Aorta (tissue), 5 donors: Measurements from ENCODE around the gene SULT6B1. TPM values are rescaled to one million over a fixed set of nuclear protein-coding genes. Genes with fewer than 3 reads are reported as not detected.

Experiments
- ATAC-seq: fragments of 200-7000 bp; cut with Tn5 transposase; one replicate; pipeline ENCODE4 v1.9.1; 2022; ENCODE audit warnings: moderate library complexity; ENCODE audit not compliant: low FRiP score
- DNase-seq, 2 donors: peaks; one replicate each; pipeline ENCODE4 v3.0.0-alpha.2; 2020
- H3K27ac ChIP-seq, 2 donors: one replicate each; pipeline ENCODE4 v1.5.1; 2013; ENCODE audit warnings: low read length in 2 of 2, mild to moderate bottlenecking in 2 of 2, moderate library complexity in 2 of 2, control low read depth in 1 of 2, inconsistent platforms in 1 of 2, low read depth in 1 of 2
- H3K27me3 ChIP-seq, 2 donors: one replicate each; pipeline ENCODE4 v1.6.1; 2013; ENCODE audit warnings: control low read depth in 1 of 2, low read length in 1 of 2, mild to moderate bottlenecking in 1 of 2, moderate library complexity in 1 of 2; ENCODE audit not compliant: insufficient read depth in 2 of 2, control insufficient read depth in 1 of 2
- H3K36me3 ChIP-seq, 2 donors: one replicate each; pipeline ENCODE4 v1.6.1; 2013; ENCODE audit warnings: control low read depth in 1 of 2, low read length in 1 of 2, mild to moderate bottlenecking in 1 of 2; ENCODE audit not compliant: insufficient read depth in 2 of 2, control insufficient read depth in 1 of 2
- H3K4me1 ChIP-seq, 2 donors: one replicate each; pipeline ENCODE4 v1.6.1; 2013; ENCODE audit warnings: low read length in 2 of 2, control low read depth in 1 of 2, mild to moderate bottlenecking in 1 of 2, moderate library complexity in 1 of 2; ENCODE audit not compliant: insufficient read depth in 2 of 2, control insufficient read depth in 1 of 2
- H3K4me3 ChIP-seq, 2 donors: one replicate each; pipeline ENCODE4 v1.5.1; 2013; ENCODE audit warnings: low read length in 2 of 2, control low read depth in 1 of 2, mild to moderate bottlenecking in 1 of 2
- H3K9me3 ChIP-seq: one replicate; pipeline ENCODE4 v1.6.1; 2013; ENCODE audit warnings: mild to moderate bottlenecking, low read length; ENCODE audit not compliant: control insufficient read depth
- WGBS, 2 donors: extraction: QIAGEN DNeasy Blood & Tissue Kit; methylation state at CpG; one replicate each; pipeline ENCODE4 v1.1.7; 2013; 5-methylcytosine and 5-hydroxymethylcytosine counted together
- intact Hi-C, 2 donors: fragments of 100-400 bp; cut with DNase I; formaldehyde crosslinking; loops; one replicate each; pipeline versions ENCODE4 v1.14.2 to v1.15.0; 2022
- polyA plus RNA-seq, 2 donors: library from polyadenylated mRNA; stranded (reverse); fragments of 200-250 nt; gene quantifications; one replicate each; pipeline ENCODE4 v1.2.3, GENCODE V29; 2013
- total RNA-seq, 2 donors: library from RNA; stranded (reverse); fragmentation: NEBNext Ultra II Directional; extraction: Animal tissue kit (Norgen Biotek cat#: 25700); gene quantifications; one replicate each; pipeline ENCODE4 v1.2.1, GENCODE V29; 2021
- donor health status: healthy with polysubstance abuse.
- donor health status: Bipolar disorder and iron deficiency.
- donor health status: DM: no; HTN: no; CAD: no.
- donor health status: DM: no; HTN: no; CAD: no.
- donor health status: DM: yes; HTN: yes; CAD: no.

The SULT6B1 gene
- total and polyA plus RNA-seq, 4 donors = not detected

DNA sequence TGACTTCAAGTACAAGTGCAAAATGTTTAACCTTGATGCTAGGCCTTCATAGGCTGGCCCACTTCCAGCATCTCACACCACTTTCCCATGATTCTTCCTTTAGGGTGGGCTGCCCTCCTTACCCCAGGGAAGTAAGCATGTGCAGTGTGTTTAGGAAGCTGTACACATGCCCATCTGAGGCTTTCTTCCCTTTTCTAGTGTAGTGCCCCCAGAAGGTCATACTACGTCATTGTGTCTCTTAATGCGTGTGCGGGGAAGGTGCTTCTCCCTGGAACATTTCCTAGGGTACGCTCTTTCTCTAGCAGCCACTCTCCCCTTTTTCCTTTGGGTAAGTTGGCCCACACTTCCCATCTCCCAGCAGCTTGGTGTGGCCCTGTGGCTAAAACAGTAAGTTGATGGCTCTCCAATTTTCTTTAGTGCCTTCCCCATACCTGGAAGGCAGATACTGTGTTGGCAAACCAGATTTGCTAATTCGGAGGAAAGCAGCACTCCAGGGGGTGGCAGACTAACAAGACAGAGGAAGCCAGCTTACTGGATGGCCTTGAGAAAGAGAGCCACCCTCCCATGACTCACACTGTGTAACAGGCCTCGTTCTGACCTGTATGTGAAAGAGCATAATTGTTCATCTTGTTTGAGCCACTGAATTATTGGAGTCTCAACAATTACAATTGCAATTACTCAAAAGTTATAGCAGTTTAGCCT is 1.1 kb upstream of the SULT6B1 start:
- no peaks in the 10 kb centered on the region for H3K9me3 ChIP-seq
- WGBS, 2 donors = 78 to 79% methylated on average over 6 of the region's 6 CpGs
- H3K27ac ChIP-seq = no peak overlapping the region
- intact Hi-C loops = no loop called here
- no peaks in the 10 kb centered on the region for H3K36me3 ChIP-seq
- DNase-seq (no peak), ATAC-seq (no peak)
- H3K4me3 ChIP-seq = no peak overlapping the region
- H3K27me3 ChIP-seq = no peaks in the 10 kb centered on the region
- no peaks in the 10 kb centered on the region for H3K4me1 ChIP-seq

DNA sequence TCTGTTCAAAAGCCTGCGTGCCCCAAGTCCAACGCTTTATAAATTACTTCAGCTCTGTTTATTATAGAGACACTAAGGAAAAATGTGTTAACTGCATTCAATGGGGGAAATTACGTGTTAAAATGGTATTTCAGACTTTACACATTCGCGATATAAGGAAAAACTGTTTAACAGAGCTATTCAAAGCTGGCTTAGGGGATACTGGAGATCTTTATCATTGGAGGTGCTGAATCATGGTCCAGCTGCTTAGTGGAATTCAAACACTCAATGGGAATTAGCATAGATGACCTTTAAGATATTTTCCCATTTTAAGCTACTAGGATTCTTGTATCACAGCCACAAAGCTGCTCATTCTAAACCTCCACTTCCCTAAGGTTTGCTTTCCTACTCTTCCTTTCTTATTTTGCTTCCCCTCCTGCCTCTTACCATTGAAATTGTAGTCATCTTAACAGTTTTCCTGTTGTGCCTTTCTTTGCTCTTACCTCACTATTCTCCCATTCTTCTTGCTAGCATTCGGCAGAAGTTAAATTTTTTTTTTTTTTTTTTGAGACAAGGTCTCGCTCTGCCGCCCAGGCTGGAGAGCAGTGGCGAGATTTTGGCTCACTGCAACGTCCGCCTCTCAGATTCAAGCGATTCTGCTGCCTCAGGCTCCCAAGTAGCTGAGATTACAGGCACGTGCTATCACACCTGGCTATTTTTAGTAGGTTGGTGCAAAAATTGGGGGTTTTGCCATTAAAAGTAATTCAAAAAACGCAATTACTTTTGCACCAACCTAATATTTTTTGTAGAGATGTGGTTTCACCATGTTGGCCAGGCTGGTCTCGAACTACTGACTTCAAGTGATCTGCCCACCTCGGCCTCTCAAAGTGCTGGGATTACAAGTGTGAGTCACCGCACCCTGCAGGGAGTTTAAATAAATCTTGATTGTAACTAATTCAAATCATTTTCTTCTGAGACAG is 6.5 kb downstream of the SULT6B1 start:
- 67 to 72% methylated on average over 17 of the region's 17 CpGs for WGBS, 2 donors
- H3K27me3 ChIP-seq = no peaks in the 10 kb centered on the region
- DNase-seq = no peak
- H3K36me3 ChIP-seq = no peaks in the 10 kb centered on the region
- H3K4me1 ChIP-seq = no peaks in the 10 kb centered on the region
- ATAC-seq = no peak
- H3K4me3 ChIP-seq = no peak overlapping the region
- H3K27ac ChIP-seq = no peak overlapping the region
- H3K9me3 ChIP-seq = no peaks in the 10 kb centered on the region
- intact Hi-C loops = no loop called here

DNA sequence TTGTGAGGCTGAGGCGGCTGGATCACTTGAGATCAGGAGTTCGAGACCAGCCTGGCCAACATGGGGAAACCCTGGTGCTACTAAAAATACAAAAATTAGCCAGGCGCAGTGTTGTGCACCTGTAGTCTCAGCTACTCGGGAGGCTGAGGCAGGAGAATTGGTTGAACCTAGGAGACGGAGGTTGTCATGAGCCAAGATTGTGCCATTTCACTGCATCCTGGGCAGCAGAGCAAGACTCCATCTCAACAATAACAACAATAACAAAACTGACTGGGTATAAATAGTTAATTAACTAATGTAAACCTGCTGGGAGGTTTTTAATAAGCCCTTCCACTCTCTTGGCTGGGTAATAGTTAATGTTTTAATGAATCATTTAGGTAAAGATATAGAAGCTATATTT is 7.8 kb downstream of the SULT6B1 start:
- 86 to 95% methylated on average over 5 of the region's 5 CpGs for WGBS, 2 donors
- Histone ChIP-seq H3K4me1 (no peaks in the 10 kb centered on the region), H3K36me3 (no peaks in the 10 kb centered on the region), H3K4me3 (no peak overlapping the region), H3K27me3 (no peaks in the 10 kb centered on the region), H3K9me3 (no peaks in the 10 kb centered on the region), H3K27ac (no peak overlapping the region)
- no peak for ATAC-seq
- no peak for DNase-seq
- intact Hi-C loops = no loop called here

DNA sequence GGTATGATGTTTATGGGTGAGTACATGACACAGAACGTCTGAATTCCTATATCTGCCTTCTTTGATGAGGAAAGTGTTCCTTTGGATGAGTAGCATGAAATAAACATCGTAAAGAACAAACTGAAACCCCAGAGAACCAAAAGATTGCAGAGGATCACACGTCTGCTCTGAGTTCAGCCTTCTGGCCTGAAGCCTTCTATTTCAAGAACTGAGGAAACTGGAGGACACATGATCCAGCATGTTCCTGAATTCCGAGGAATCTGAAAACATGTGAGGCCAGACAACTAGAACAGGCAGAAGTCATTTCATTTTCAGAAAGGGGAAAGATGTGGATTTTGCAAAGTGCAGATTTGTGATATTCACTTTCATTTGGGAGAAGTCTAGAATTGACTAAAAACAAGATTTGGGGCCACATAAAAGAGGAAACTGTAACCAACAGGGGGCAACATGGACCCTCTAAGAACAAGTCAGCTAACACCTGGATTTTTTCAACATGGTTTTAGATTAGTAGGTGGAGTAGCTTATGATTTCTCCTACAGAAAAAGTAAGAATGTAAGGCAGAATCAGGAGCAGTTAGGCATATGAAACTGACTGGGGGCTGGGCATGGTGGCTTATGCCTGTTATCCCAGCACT is 8.3 kb downstream of the SULT6B1 start:
- Histone ChIP-seq H3K4me3 (no peak overlapping the region), H3K4me1 (no peaks in the 10 kb centered on the region), H3K36me3 (no peaks in the 10 kb centered on the region), H3K27ac (no peak overlapping the region), H3K27me3 (no peaks in the 10 kb centered on the region), H3K9me3 (no peaks in the 10 kb centered on the region)
- ATAC-seq (no peak), DNase-seq (no peak)
- 53% methylated on average over 4 of the region's 4 CpGs for WGBS, 2 donors
- intact Hi-C loops = no loop called here

DNA sequence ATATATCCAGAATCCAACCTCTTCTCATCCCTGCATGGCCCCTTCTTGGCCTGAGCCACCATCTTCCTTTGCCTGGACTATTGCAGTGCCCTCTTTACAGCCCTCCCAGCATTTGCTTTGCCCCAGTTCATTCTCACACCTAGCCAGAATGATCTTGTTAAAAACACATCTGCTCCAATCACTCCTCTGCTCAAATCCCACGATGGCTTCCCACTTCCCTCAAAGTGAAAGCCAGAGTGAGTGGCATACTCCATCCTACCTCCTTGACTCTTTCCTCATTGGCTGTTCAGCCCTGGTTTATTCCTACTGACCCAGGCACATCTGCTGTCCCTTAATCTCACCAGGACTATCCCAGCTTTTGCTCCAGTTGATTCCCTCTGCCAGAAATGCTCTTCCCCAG is 14.7 kb downstream of the SULT6B1 start:
- no peak for DNase-seq
- 78 to 82% methylated on average over 1 of the region's 1 CpG for WGBS, 2 donors
- Histone ChIP-seq H3K4me1 (no peaks in the 10 kb centered on the region), H3K4me3 (no peak overlapping the region), H3K9me3 (no peaks in the 10 kb centered on the region), H3K27ac (no peak overlapping the region), H3K36me3 (no peaks in the 10 kb centered on the region), H3K27me3 (no peaks in the 10 kb centered on the region)
- intact Hi-C loops = loop anchor here in 1 of 2 donors (10.0 kb wide), 1 partner anchor 711 kb away; no protein-coding TSS in a partner anchor
- no peak for ATAC-seq

DNA sequence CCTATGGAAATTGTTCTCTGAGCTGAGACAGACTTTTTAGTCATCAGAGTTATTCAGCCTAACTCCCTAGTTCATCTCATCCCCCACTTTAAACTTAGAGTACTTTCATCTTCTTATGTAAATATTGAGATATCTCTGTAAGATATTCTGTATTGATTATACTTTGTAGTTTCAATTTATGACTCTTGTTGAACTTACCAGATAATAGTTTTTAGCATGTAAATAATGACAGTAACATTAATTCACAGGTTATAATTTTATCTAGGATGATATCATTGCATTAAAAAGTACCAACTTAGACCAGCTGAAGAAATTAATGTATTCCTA is 16.9 kb downstream of the SULT6B1 start:
- Histone ChIP-seq H3K36me3 (no peaks in the 10 kb centered on the region), H3K4me3 (no peak overlapping the region), H3K27me3 (no peaks in the 10 kb centered on the region), H3K9me3 (no peaks in the 10 kb centered on the region), H3K4me1 (no peaks in the 10 kb centered on the region), H3K27ac (no peak overlapping the region)
- ATAC-seq (no peak), DNase-seq (no peak)
- intact Hi-C loops = loop anchor here in 1 of 2 donors (10.0 kb wide), 1 partner anchor 713 kb away; no protein-coding TSS in a partner anchor

DNA sequence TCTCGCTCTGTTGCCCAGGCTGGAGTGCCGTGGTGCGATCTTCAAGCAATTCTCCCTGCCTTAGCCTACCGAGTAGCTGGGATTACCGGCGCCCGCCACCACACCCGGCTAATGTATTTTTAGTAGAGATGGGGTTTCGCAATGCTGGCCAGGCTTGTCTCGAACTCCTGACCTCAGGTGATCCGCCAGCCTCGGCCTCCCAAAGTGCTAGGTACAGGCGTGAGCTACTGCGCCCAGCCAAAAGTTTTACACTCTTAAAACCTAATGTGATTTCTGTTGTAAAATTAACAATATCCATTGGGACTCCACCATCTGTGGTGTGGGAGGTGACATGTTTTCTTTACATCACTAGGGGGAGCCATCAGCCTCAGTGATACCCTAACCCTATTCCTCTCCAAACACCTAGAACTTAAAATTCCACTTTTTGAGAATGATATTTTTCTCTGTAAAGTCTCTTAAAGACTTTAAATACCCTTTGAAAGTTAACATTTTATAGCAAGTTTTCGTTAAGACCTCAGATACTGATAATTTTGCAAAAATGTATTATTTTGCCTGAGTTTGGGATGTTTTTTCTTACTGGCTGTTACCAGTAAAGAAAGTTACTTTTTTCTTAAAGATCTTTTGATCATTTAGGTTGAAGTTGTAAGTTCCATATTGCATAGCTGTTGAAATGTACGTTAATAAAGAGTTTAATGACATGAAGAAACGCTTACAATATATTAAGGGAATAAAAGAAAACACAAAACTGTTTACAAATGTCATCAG is 20.1 kb downstream of the SULT6B1 start:
- 57 to 59% methylated on average over 17 of the region's 17 CpGs for WGBS, 2 donors
- no peaks in the 10 kb centered on the region for H3K27me3 ChIP-seq
- DNase-seq = no peak
- H3K27ac ChIP-seq = no peak overlapping the region
- H3K36me3 ChIP-seq = no peaks in the 10 kb centered on the region
- no peak for ATAC-seq
- H3K4me3 ChIP-seq = no peak overlapping the region
- H3K9me3 ChIP-seq = no peaks in the 10 kb centered on the region
- intact Hi-C loops = loop anchor here in 1 of 2 donors (5.0 kb wide), 1 partner anchor 724 kb away; no protein-coding TSS in a partner anchor
- no peaks in the 10 kb centered on the region for H3K4me1 ChIP-seq

DNA sequence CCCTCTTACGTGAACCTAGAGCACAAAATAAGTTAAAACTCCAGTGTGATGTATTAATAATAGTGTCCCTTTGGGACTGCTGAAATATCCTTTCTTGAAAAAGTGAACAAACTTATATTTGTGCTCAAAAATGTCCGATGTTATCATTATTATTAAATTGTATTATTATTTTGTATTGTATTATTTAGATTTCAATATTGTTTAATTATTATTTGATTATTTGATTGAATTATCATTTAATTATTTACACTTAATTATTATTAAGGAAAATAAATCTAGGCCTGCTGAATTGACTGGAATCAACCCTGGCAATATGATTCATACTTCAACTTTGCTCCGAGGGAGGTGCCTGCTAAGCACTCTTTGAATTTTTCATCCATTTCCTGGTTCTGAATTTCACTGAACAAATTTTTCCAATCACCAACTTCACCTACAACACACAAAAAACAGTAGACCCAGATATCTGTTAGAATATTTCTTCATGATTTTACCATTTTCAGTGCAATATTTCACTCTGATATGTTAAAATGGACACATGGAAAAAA is 20.8 kb downstream of the SULT6B1 start:
- Histone ChIP-seq H3K9me3 (no peaks in the 10 kb centered on the region), H3K27ac (no peak overlapping the region), H3K36me3 (no peaks in the 10 kb centered on the region), H3K4me1 (no peaks in the 10 kb centered on the region), H3K4me3 (no peak overlapping the region), H3K27me3 (no peaks in the 10 kb centered on the region)
- WGBS, 2 donors = 95 to 96% methylated on average over 3 of the region's 3 CpGs
- no peak for ATAC-seq
- intact Hi-C loops = loop anchor here in 1 of 2 donors (5.0 kb wide), 1 partner anchor 725 kb away; no protein-coding TSS in a partner anchor
- no peak for DNase-seq
